Esophagus squamous epithelium (tissue), 5 donors: ENCODE results near the gene COL6A3. TPM values are rescaled to one million over a fixed set of nuclear protein-coding genes. Genes with fewer than 3 reads are reported as not detected.

Experiments used
- DNase-seq: peaks from one replicate; lab custom pipeline; 2025; lab: John Stamatoyannopoulos, UW
- H3K27ac ChIP-seq, 4 donors: fragments of 200-600 bp; sonication (generic); one replicate each; pipeline ENCODE4 v1.5.1; 2016 to 2019; ENCODE audit warnings: mild to moderate bottlenecking in 1 of 4
- H3K27me3 ChIP-seq, 4 donors: fragments of 200-600 bp; sonication (generic); 1 replicate in 3 of 4; 2 replicates in 1 of 4; pipeline versions ENCODE4 v1.5.1 to v1.6.0; 2017 to 2021; ENCODE audit warnings: antibody characterized with exemption in 1 of 4
- H3K36me3 ChIP-seq, 3 donors: fragments of 200-600 bp; sonication (generic); one replicate each; pipeline ENCODE4 v1.5.1; 2016 to 2019
- H3K4me1 ChIP-seq, 3 donors: fragments of 200-600 bp; sonication (generic); one replicate each; pipeline ENCODE4 v1.5.1; 2017 to 2019
- H3K4me3 ChIP-seq, 4 donors: fragments of 200-600 bp; sonication (generic); 1 replicate in 3 of 4; 2 replicates in 1 of 4; pipeline ENCODE4 v1.5.1; 2016 to 2019; ENCODE audit warnings: mild to moderate bottlenecking in 2 of 4, moderate library complexity in 1 of 4
- H3K9me3 ChIP-seq, 3 donors: fragments of 200-600 bp; sonication (generic); one replicate each; pipeline ENCODE4 v1.5.1; 2016 to 2019
- POLR2A ChIP-seq, 4 donors: fragments of 450-650 bp; IDR thresholded peaks; one replicate each; pipeline ENCODE4 v1.6.1; 2017; ENCODE audit warnings: antibody characterized with exemption in 4 of 4, mild to moderate bottlenecking in 4 of 4, moderate library complexity in 3 of 4
- WGBS, 2 donors: methylation state at CpG; one replicate each; pipeline ENCODE4 v1.1.5; 2018; 5-methylcytosine and 5-hydroxymethylcytosine counted together
- intact Hi-C: fragments of 100-400 bp; cut with DNase I; formaldehyde crosslinking; loops from one replicate; pipeline ENCODE4 v1.15.0; 2022
- total RNA-seq, 4 donors: library from RNA; depleted of rRNA; stranded (reverse); fragments of >200 nt; gene quantifications; one replicate each; pipeline ENCODE4 v1.1.0, GENCODE V29; 2016
- TF ChIP-seq, protein P1 (sequence below), 6 experiments: fragments of 450-650 bp in 4 of 6; fragments of 200-600 bp in 2 of 6; sonication (generic) in 2 of 6; IDR thresholded peaks; one replicate each; pipeline ENCODE4 v1.5.1; 2016 to 2019; ENCODE audit warnings: antibody characterized with exemption in 6 of 6, mild to moderate bottlenecking in 4 of 6, moderate library complexity in 4 of 6
- donor health status: DM: yes; HTN: yes; CAD: no.

Gene COL6A3
- total RNA-seq, 4 donors from 2014 or later, result 8.9 to 138 (median 46.5) TPM

DNA sequence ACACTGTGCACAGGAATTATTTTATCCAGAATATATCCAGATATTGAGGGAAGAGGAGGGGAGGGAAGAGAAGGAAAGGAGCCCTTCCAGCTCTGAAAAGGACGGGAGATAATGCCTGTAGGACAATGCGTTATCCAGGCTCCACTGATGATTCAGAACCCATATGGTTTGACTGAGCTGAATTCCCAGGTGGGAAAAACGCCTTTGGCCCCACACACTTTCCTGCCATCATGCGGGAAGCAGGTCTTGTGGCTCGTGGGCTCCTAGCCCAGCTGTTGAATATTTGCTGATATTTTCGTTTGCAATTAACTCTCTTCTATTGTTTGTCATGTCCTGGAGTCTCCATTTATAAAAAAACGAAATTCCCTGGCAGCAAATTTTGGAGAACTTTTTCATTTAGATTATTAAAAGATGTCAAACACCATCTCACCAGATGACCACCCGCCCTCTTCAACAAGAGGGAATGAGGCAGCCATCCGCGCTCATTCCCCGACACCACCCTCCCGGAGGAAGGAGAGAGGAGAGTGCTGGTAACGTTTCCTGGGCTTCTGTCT, 8.9 kb downstream of the COL6A3 start:
- H3K9me3 ChIP-seq, result no peaks in the 10 kb centered on the region
- intact Hi-C loops, result loop anchor here (5.0 kb wide), 1 partner anchor 238 kb away; no protein-coding TSS in a partner anchor
- H3K27ac ChIP-seq, result peak overlapping the region in 3 of 4 donors; percentile 28 to 88 (median 56)
- TF ChIP-seq, protein P1, sequence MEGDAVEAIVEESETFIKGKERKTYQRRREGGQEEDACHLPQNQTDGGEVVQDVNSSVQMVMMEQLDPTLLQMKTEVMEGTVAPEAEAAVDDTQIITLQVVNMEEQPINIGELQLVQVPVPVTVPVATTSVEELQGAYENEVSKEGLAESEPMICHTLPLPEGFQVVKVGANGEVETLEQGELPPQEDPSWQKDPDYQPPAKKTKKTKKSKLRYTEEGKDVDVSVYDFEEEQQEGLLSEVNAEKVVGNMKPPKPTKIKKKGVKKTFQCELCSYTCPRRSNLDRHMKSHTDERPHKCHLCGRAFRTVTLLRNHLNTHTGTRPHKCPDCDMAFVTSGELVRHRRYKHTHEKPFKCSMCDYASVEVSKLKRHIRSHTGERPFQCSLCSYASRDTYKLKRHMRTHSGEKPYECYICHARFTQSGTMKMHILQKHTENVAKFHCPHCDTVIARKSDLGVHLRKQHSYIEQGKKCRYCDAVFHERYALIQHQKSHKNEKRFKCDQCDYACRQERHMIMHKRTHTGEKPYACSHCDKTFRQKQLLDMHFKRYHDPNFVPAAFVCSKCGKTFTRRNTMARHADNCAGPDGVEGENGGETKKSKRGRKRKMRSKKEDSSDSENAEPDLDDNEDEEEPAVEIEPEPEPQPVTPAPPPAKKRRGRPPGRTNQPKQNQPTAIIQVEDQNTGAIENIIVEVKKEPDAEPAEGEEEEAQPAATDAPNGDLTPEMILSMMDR (IDR thresholded peaks at IDR 0.05), result no peak
- TF ChIP-seq POLR2A (IDR thresholded peaks at IDR 0.05), result no peak
- no peaks in the 10 kb centered on the region for H3K36me3 ChIP-seq
- DNase-seq, result no peak
- H3K27me3 ChIP-seq, result peaks cover 0 to 11% (median 0%) of the 10 kb centered on the region in 4 donors
- H3K4me3 ChIP-seq, result peak overlapping the region in 1 of 4 donors; percentile 15
- peaks cover 0 to 38% (median 5%) of the 10 kb centered on the region in 3 donors for H3K4me1 ChIP-seq
- WGBS, 2 donors, result 57 to 62% methylated on average over 13 of the region's 13 CpGs

DNA sequence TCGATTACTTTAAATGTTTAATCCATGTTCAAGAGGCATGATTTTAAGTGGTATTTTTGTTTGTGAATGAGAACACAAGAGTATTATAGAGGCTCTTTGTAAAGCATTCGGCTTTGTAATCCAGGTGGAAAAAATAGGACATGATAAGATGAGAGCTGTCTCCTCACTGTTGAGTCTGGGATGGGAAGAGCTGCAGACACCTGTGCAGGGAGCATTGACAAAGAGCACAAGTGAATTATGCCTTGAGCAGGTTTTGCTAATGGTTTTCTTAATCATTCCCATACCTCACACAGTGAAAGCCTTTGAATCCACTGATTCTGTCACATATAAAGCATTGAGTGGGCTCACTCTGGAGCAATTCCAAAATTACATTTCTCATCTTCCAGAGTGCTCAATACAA, 9.6 kb downstream of the COL6A3 start:
- Histone ChIP-seq H3K4me3 (no peak overlapping the region), H3K27ac (no peak overlapping the region), H3K36me3 (no peaks in the 10 kb centered on the region), H3K27me3 (peaks cover 0 to 11% (median 0%) of the 10 kb centered on the region in 4 donors), H3K4me1 (peaks cover 0 to 43% (median 5%) of the 10 kb centered on the region in 3 donors), H3K9me3 (no peaks in the 10 kb centered on the region)
- intact Hi-C loops, result no loop called here
- DNase-seq, result no peak
- TF ChIP-seq POLR2A (IDR thresholded peaks at IDR 0.05), result no peak
- TF ChIP-seq, protein P1 (IDR thresholded peaks at IDR 0.05), result no peak
- 44% methylated on average over 2 of the region's 2 CpGs for WGBS, 2 donors

DNA sequence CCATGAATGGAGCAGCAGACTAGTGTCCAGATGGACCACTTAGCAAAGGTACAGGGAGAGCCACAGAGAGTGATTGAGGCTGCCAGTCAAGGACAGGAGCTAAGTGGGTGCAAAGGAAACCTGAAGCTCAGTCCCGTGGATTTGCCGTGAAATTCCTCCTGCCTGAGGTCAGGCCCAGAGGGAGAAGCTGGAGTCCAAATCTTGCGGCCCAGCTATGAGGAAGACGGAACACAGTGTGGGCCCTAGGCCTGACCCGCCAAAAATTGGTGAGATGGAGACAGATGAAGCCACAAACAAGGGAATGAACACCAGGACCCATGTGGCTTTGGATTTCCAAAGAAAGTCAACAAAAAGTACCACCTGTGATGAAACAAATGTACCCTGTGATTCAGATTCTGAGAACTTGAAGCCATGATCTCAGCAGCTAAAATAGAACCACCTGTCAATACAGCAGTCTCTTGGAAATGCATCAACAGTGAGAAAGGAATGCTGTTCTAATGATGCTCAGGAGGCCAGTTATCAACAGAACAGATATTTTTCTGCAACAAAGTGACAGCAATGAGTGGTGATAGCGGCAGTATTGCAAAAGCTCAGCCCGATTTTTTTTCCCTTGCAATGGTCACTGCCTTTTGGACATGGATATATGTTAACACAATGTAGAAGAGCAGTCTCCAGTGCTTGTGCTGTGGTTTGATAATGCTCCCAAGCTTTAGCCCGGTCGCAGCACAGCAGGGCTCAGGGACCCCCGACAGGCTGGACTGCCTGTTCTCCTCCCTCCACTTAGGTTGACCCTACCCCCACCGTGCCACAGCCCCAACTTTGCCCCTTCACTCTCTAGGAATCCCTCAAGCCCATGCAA, 10.7 kb downstream of the COL6A3 start:
- peaks cover 0 to 47% (median 10%) of the 10 kb centered on the region in 3 donors for H3K4me1 ChIP-seq
- no peak for DNase-seq
- no peaks in the 10 kb centered on the region for H3K36me3 ChIP-seq
- peaks cover 0 to 14% (median 0%) of the 10 kb centered on the region in 4 donors for H3K27me3 ChIP-seq
- no peak for TF ChIP-seq POLR2A (IDR thresholded peaks at IDR 0.05)
- TF ChIP-seq, protein P1 (IDR thresholded peaks at IDR 0.05), result no peak
- H3K9me3 ChIP-seq, result no peaks in the 10 kb centered on the region
- no peak overlapping the region for H3K4me3 ChIP-seq
- 66 to 73% methylated on average over 8 to 11 of the region's 11 CpGs for WGBS, 2 donors
- intact Hi-C loops, result no loop called here
- H3K27ac ChIP-seq, result peak overlapping the region in 3 of 4 donors; percentile 37 to 59 (median 46)

DNA sequence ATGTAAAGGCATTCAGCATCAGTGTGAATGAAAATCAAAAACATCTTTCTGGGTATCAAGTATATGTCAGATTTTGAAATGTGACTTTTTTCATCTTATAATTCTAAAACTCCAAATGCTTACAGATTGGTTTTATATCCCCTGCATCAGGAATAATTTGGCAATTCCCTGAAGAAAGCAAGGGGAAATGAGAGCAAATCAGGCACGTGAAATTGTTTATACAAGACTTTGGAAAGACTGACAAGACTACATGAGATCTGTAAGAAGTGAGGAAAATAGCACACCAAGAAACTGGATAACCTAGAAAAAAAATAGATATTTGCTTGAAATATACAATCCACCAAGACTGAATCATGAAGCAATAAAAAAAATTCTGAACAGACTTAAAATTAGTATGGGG, 13.8 kb downstream of the COL6A3 start:
- Histone ChIP-seq H3K36me3 (peaks cover 0 to 9% (median 0%) of the 10 kb centered on the region in 3 donors), H3K4me3 (no peak overlapping the region), H3K27ac (peak overlapping the region in 1 of 4 donors; percentile 23), H3K27me3 (peaks cover 0 to 26% (median 0%) of the 10 kb centered on the region in 4 donors), H3K9me3 (no peaks in the 10 kb centered on the region), H3K4me1 (peaks cover 0 to 24% (median 4%) of the 10 kb centered on the region in 3 donors)
- DNase-seq, result no peak
- TF ChIP-seq POLR2A (IDR thresholded peaks at IDR 0.05), result no peak
- TF ChIP-seq, protein P1 (IDR thresholded peaks at IDR 0.05), result no peak
- WGBS, 2 donors, result 46 to 60% methylated on average over 1 of the region's 1 CpG
- intact Hi-C loops, result no loop called here

DNA sequence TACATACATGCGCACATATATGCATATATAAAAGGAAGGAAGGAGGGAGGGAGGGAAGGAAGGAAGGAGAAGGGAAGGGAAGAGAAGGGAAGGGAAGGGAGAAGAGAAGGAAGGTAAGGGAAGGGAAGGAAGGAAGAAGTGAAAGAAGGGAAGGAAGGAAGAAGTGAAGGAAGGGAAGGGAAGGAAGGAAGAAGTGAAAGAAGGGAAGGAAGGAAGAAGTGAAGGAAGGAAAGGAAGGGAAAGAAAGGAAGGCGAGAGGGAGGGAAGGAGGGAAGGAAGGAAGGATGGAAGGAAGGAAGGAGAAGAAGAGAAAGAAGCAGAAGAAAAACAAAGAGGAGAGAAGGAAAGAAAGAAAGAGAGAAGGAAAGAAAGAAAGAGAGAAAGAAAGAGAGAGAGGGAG, 16.9 kb downstream of the COL6A3 start:
- Histone ChIP-seq H3K4me1 (peaks cover 0 to 14% (median 4%) of the 10 kb centered on the region in 3 donors), H3K36me3 (peaks cover 0 to 10% (median 0%) of the 10 kb centered on the region in 3 donors), H3K9me3 (no peaks in the 10 kb centered on the region), H3K27ac (no peak overlapping the region), H3K4me3 (no peak overlapping the region), H3K27me3 (peaks cover 0 to 22% (median 0%) of the 10 kb centered on the region in 4 donors)
- DNase-seq, result no peak
- TF ChIP-seq POLR2A (IDR thresholded peaks at IDR 0.05), result no peak
- TF ChIP-seq, protein P1 (IDR thresholded peaks at IDR 0.05), result no peak
- WGBS, 2 donors, result 46% methylated on average over 2 of the region's 2 CpGs
- intact Hi-C loops, result no loop called here
